ENCODE results near the gene PGBD1.

DNA sequence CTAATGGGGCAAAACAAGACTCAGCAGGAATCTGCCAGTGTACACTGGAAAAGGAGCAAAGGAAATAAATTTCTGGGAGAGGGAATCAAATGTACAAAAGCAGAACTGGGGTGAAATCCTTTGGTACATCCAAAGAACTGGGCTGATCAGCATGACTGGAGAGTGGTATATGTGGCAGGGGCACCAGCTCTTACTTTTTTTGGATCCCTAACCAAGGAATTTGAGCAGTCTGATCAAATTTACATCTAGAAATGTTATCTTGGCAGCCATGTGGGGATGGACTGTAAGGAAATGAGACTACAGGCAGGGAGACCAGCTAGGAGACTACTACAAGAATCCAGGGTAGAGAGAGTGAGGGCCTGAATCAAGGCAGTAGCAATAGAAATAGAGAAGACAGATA is 55.7 kb downstream of the PGBD1 start:
- TF ChIP-seq, protein P1, sequence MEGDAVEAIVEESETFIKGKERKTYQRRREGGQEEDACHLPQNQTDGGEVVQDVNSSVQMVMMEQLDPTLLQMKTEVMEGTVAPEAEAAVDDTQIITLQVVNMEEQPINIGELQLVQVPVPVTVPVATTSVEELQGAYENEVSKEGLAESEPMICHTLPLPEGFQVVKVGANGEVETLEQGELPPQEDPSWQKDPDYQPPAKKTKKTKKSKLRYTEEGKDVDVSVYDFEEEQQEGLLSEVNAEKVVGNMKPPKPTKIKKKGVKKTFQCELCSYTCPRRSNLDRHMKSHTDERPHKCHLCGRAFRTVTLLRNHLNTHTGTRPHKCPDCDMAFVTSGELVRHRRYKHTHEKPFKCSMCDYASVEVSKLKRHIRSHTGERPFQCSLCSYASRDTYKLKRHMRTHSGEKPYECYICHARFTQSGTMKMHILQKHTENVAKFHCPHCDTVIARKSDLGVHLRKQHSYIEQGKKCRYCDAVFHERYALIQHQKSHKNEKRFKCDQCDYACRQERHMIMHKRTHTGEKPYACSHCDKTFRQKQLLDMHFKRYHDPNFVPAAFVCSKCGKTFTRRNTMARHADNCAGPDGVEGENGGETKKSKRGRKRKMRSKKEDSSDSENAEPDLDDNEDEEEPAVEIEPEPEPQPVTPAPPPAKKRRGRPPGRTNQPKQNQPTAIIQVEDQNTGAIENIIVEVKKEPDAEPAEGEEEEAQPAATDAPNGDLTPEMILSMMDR (IDR thresholded peaks at IDR 0.05; ENCODE audit: low read depth, low read length) = no peak
- no peak for TF ChIP-seq EZH2phosphoT487 (IDR thresholded peaks at IDR 0.05; ENCODE audit: low read depth)
